Anterior cingulate cortex (tissue), 58 donors: ENCODE results near the gene SMAD2.
"Not testable (repeated sequence)": the region's sequence is repeated elsewhere in the genome, so short reads cannot be mapped to it uniquely, and the experiment has no call there.

Experiments
- DNase-seq, 58 donors: peaks; one replicate each; lab custom pipeline; 2025; lab: John Stamatoyannopoulos, UW

The SMAD2 gene

GRCh38 chr18:47863041-47863440 lies 67.4 kb downstream of the SMAD2 start:
- no peak for DNase-seq

GRCh38 chr18:47858607-47859006 lies 71.9 kb downstream of the SMAD2 start:
- DNase-seq = no peak

GRCh38 chr18:47847635-47848034 lies 82.8 kb downstream of the SMAD2 start:
- DNase-seq = no peak

- DNase-seq = no peak
Observed at GRCh38 chr18:47846431-47846830, 84.0 kb downstream of the SMAD2 start.

- DNase-seq = no peak
Observed at GRCh38 chr18:47844828-47845498, 85.5 kb downstream of the SMAD2 start.

GRCh38 chr18:47842836-47843235 lies 87.6 kb downstream of the SMAD2 start:
- DNase-seq = no peak

GRCh38 chr18:47838396-47838795 lies 92.1 kb downstream of the SMAD2 start:
- DNase-seq = no peak

GRCh38 chr18:47832348-47832747 lies 98.1 kb downstream of the SMAD2 start:
- DNase-seq = no peak

GRCh38 chr18:47831351-47831750 lies 99.1 kb downstream of the SMAD2 start:
- no peak for DNase-seq

- no peak for DNase-seq
Observed at GRCh38 chr18:47830772-47831171, 99.7 kb downstream of the SMAD2 start.

GRCh38 chr18:47829831-47830230 lies 100.6 kb downstream of the SMAD2 start:
- no peak for DNase-seq

- DNase-seq = not testable (repeated sequence)
Observed at GRCh38 chr18:47828031-47828430, 102.4 kb downstream of the SMAD2 start.

- no peak for DNase-seq
Observed at GRCh38 chr18:47826157-47827074, 104.0 kb downstream of the SMAD2 start.

- no peak for DNase-seq
Observed at GRCh38 chr18:47821314-47821713, 109.1 kb downstream of the SMAD2 start.

GRCh38 chr18:47817795-47818077 lies 112.7 kb downstream of the SMAD2 start:
- no peak for DNase-seq

- DNase-seq = no peak
Observed at GRCh38 chr18:47817017-47817794, 113.3 kb downstream of the SMAD2 start.

GRCh38 chr18:47815486-47816270 lies 114.8 kb downstream of the SMAD2 start:
- DNase-seq = no peak

- DNase-seq = no peak
Observed at GRCh38 chr18:47809420-47809819, 121.0 kb downstream of the SMAD2 start.

- no peak for DNase-seq
Observed at GRCh38 chr18:47802802-47803201, 127.7 kb downstream of the SMAD2 start.

GRCh38 chr18:47801817-47802216 lies 128.6 kb downstream of the SMAD2 start:
- no peak for DNase-seq
